Mesothelial cell of epicardium (in vitro differentiated cells): ENCODE data around the gene LRRC45. TPM values are rescaled to one million over a fixed set of nuclear protein-coding genes. Genes with fewer than 3 reads are reported as not detected.

Experiments
- DNase-seq, 2 experiments: peaks; one replicate each; pipeline ENCODE4 v3.0.0; 2021; ENCODE audit warnings: low spot score in 2 of 2; ENCODE audit not compliant: unreplicated experiment in 2 of 2
- H3K27ac Mint-ChIP-seq: 2 replicates; pipeline ENCODE4 v1.8.0; 2021; ENCODE audit warnings: mixed read lengths
- H3K27me3 Mint-ChIP-seq: 2 replicates; pipeline ENCODE4 v1.8.0; 2021; ENCODE audit warnings: low read depth, mixed read lengths
- H3K36me3 Mint-ChIP-seq: 2 replicates; pipeline ENCODE4 v1.8.0; 2021; ENCODE audit warnings: mixed read lengths
- H3K4me1 Mint-ChIP-seq: 2 replicates; pipeline ENCODE4 v1.8.0; 2021; ENCODE audit warnings: mixed read lengths
- H3K4me3 Mint-ChIP-seq: 2 replicates; pipeline ENCODE4 v1.8.0; 2021; ENCODE audit warnings: mild to moderate bottlenecking, moderate library complexity, mixed read lengths
- H3K9me3 Mint-ChIP-seq: 2 replicates; pipeline ENCODE4 v1.8.0; 2021; ENCODE audit warnings: mixed read lengths
- total RNA-seq: library from RNA; stranded (reverse); gene quantifications from 3 replicates; pipeline ENCODE4 v1.2.1, GENCODE V29; 2021
- TF ChIP-seq, protein P1 (sequence below): fragments of 200-600 bp; sonication (generic); IDR thresholded peaks from one replicate; pipeline ENCODE4 v1.5.0; 2021; ENCODE audit warnings: antibody characterized with exemption; ENCODE audit not compliant: unreplicated experiment

The LRRC45 gene
- total RNA-seq, 1 donor from 2014 or later, result 16.9 TPM

DNA sequence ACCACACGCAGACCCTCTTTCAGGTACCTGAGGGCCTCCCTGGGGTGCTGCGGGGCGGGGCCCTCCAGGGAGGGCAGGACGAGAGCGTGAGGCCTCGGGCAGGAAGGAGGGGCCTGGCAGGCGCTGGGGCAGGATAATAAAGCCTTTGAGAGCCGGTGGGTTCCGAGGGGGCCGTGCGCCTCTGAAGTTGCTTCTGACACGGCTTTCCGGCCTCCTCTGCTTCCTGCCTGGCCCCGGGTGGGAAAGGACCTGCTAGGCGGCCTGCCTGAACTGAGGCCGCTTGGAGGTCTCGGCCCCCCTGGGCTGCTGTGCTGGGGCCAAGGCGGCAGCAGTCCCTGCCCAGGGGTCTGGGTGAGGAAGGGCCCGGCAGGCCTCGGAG is 10.9 kb upstream of the LRRC45 start:
- Mint-ChIP-seq H3K4me3 (no peak overlapping the region), H3K9me3 (no peaks in the 10 kb centered on the region), H3K27me3 (no peaks in the 10 kb centered on the region), H3K36me3 (no peaks in the 10 kb centered on the region), H3K27ac (no peak overlapping the region), H3K4me1 (peaks cover 4% of the 10 kb centered on the region)
- TF ChIP-seq, protein P1, sequence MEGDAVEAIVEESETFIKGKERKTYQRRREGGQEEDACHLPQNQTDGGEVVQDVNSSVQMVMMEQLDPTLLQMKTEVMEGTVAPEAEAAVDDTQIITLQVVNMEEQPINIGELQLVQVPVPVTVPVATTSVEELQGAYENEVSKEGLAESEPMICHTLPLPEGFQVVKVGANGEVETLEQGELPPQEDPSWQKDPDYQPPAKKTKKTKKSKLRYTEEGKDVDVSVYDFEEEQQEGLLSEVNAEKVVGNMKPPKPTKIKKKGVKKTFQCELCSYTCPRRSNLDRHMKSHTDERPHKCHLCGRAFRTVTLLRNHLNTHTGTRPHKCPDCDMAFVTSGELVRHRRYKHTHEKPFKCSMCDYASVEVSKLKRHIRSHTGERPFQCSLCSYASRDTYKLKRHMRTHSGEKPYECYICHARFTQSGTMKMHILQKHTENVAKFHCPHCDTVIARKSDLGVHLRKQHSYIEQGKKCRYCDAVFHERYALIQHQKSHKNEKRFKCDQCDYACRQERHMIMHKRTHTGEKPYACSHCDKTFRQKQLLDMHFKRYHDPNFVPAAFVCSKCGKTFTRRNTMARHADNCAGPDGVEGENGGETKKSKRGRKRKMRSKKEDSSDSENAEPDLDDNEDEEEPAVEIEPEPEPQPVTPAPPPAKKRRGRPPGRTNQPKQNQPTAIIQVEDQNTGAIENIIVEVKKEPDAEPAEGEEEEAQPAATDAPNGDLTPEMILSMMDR, result no peak
- DNase-seq, result no peak

DNA sequence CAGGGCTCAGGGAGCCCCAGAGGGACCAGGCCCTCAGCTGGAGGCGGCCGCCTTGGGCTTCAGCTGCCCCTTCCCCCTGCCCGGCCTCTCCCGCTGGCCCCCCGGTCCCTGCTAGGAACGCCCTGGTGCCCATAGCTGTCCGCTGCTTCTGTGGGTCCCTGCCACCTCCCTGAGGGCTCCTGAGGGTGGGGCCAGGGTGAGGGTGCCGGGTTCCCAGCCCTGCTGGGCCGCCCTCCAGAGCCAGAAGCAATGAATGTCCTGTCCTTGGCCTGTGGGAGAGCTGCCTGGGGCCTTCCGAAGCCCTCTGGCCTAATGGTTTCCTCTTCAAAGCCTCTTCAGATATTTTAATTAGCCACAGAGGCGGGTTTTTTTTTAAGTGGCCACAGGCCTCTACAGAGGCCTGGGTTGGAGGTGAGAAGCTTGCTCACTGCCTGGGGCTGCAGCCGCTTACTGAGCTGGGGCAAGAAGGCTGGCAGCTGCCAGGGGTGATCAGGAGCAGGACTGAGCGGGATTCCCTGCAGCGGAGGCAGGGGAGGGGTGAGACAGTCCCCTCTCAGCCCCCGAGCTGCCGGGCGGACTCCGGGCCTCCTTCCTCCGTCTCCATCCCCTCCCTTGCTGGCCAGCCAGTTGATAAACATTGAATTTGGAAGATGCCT is 10.3 kb upstream of the LRRC45 start:
- Mint-ChIP-seq H3K36me3 (no peaks in the 10 kb centered on the region), H3K4me1 (peaks cover 4% of the 10 kb centered on the region), H3K27ac (no peak overlapping the region), H3K9me3 (no peaks in the 10 kb centered on the region), H3K27me3 (no peaks in the 10 kb centered on the region), H3K4me3 (no peak overlapping the region)
- DNase-seq, result no peak
- TF ChIP-seq, protein P1, result no peak

- TF ChIP-seq, protein P1, result no peak
- DNase-seq, result no peak
- Mint-ChIP-seq H3K36me3 (no peaks in the 10 kb centered on the region), H3K4me1 (peaks cover 4% of the 10 kb centered on the region), H3K27ac (no peak overlapping the region), H3K4me3 (no peak overlapping the region), H3K9me3 (no peaks in the 10 kb centered on the region), H3K27me3 (no peaks in the 10 kb centered on the region)
These were observed 9.8 kb upstream of the LRRC45 start for GRCh38 chr17:82013341-82013740.

GRCh38 chr17:82013772-82014321 is 9.3 kb upstream of the LRRC45 start:
- H3K4me3 Mint-ChIP-seq, result no peak overlapping the region
- no peaks in the 10 kb centered on the region for H3K36me3 Mint-ChIP-seq
- no peak overlapping the region for H3K27ac Mint-ChIP-seq
- H3K4me1 Mint-ChIP-seq, result peaks cover 9% of the 10 kb centered on the region
- no peaks in the 10 kb centered on the region for H3K27me3 Mint-ChIP-seq
- no peaks in the 10 kb centered on the region for H3K9me3 Mint-ChIP-seq
- DNase-seq, result no peak
- TF ChIP-seq, protein P1, result no peak

DNA sequence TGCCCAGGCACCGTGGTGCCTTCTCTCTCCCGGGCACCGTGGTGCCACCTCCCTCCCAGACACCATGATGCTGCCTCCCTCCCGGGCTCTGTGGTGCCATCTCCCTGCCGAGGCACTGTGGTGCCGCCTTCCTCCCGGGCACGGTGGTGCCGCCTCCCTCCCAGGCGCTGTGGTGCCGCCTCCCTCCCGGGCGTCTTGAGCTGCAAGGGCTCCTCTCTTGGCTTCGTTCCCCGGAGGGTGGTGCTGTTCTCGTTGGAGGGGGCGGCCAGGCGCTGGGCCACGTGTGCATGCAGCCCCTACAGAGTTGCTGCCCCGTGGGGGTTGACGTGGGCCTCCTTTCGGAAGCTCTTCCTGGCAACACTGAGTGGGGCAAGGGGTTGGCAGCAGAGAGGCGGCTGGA is 8.7 kb upstream of the LRRC45 start:
- Mint-ChIP-seq H3K27me3 (no peaks in the 10 kb centered on the region), H3K9me3 (no peaks in the 10 kb centered on the region), H3K4me3 (no peak overlapping the region), H3K36me3 (no peaks in the 10 kb centered on the region), H3K4me1 (peaks cover 11% of the 10 kb centered on the region), H3K27ac (no peak overlapping the region)
- TF ChIP-seq, protein P1, result no peak
- no peak for DNase-seq
